Endothelial cell of umbilical vein (primary cell): ENCODE data around the gene IST1. TPM values are rescaled to one million over a fixed set of nuclear protein-coding genes. Genes with fewer than 3 reads are reported as not detected.

ENCODE experiments used
- BruUV-seq: library from RNA; stranded (reverse); fragments of 400-500 nt; replicated peaks from 2 replicates; lab custom pipeline; 2021; lab: Mats Ljungman, UMichigan
- CTCF ChIA-PET: fragments of 300-600, 350-600 bp; sonication (Branson Sonifier 250); formaldehyde crosslinking; loops from one replicate; lab custom pipeline; 2021; ENCODE audit warnings: antibody characterized with exemption, inconsistent platforms; lab: Charles Lee
- POLR2A ChIA-PET: fragments of 300-600, 350-600 bp; sonication (Branson Sonifier 250); formaldehyde crosslinking; loops from one replicate; lab custom pipeline; 2021; ENCODE audit warnings: antibody characterized with exemption, inconsistent platforms; lab: Charles Lee
- DNase-seq: peaks from one replicate; pipeline ENCODE4 v3.0.0-alpha.2; 2011; ENCODE audit warnings: low read depth, low spot score
- FAIRE-seq: peaks from 2 replicates; lab custom pipeline; 2011; peaks lifted over from hg19 to GRCh38; lab: Jason Lieb, UNC
- H2AFZ ChIP-seq: 2 replicates; pipeline ENCODE4 v1.6.0; 2012; ENCODE audit warnings: low read depth, low read length, control low read depth, inconsistent platforms
- H3K27ac ChIP-seq: 2 replicates; pipeline ENCODE4 v1.5.1; 2011; ENCODE audit warnings: low read depth, mild to moderate bottlenecking, control low read depth, low read length, moderate library complexity; ENCODE audit not compliant: insufficient read depth
- H3K27me3 ChIP-seq, 2 experiments: 2 replicates each; pipeline versions ENCODE4 v1.6.0 to v1.6.1; 2011; ENCODE audit warnings: low read length in 2 of 2, mixed read lengths in 1 of 2; ENCODE audit not compliant: control insufficient read depth in 2 of 2, insufficient read depth in 2 of 2
- H3K36me3 ChIP-seq, 2 experiments: 2 replicates in 1 of 2; 3 replicates in 1 of 2; pipeline ENCODE4 v1.5.1; 2011; ENCODE audit warnings: low read length in 2 of 2, mild to moderate bottlenecking in 1 of 2, moderate library complexity in 1 of 2; ENCODE audit not compliant: control insufficient read depth in 2 of 2, insufficient read depth in 2 of 2; ENCODE audit errors: extremely low read depth in 1 of 2
- H3K4me1 ChIP-seq: 3 replicates; pipeline ENCODE4 v1.5.1; 2011; ENCODE audit warnings: mild to moderate bottlenecking, low read length; ENCODE audit not compliant: control insufficient read depth, insufficient read depth; ENCODE audit errors: extremely low read depth
- H3K4me2 ChIP-seq: 2 replicates; pipeline ENCODE4 v1.6.1; 2011; ENCODE audit warnings: low read length, control low read depth, mixed read lengths; ENCODE audit not compliant: insufficient read depth
- H3K4me3 ChIP-seq, 3 experiments: fragments of 200-600 bp in 1 of 3; sonication (generic), shearing (Covaris generic) in 1 of 3; replicated peaks in 1 of 3; 2 replicates each; pipeline ENCODE4 v1.5.1; 2011 to 2016; ENCODE audit warnings: control low read depth in 3 of 3, low read length in 3 of 3, mild to moderate bottlenecking in 2 of 3, inconsistent platforms in 1 of 3, low read depth in 1 of 3, moderate library complexity in 1 of 3; ENCODE audit not compliant: insufficient read depth in 1 of 3
- H3K79me2 ChIP-seq: 2 replicates; pipeline ENCODE4 v1.6.0; 2012; ENCODE audit warnings: low read length, inconsistent platforms; ENCODE audit not compliant: control insufficient read depth, insufficient read depth
- H3K9ac ChIP-seq: replicated peaks from 2 replicates; pipeline ENCODE3; 2011; ENCODE audit warnings: low read length, control low read depth; ENCODE audit not compliant: insufficient read depth; ENCODE audit errors: extremely low read depth
- H3K9me1 ChIP-seq: replicated peaks from 3 replicates; pipeline ENCODE4 v1.6.0; 2011; ENCODE audit warnings: mild to moderate bottlenecking, low read length; ENCODE audit not compliant: control insufficient read depth, insufficient read depth; ENCODE audit errors: extremely low read depth
- H3K9me3 ChIP-seq: replicated peaks from 2 replicates; pipeline ENCODE4 v1.5.1; 2012; ENCODE audit warnings: low read length, inconsistent platforms; ENCODE audit not compliant: control insufficient read depth, insufficient read depth
- H4K20me1 ChIP-seq: replicated peaks from 2 replicates; pipeline ENCODE3; 2011; ENCODE audit warnings: mild to moderate bottlenecking, low read length; ENCODE audit not compliant: control insufficient read depth, insufficient read depth; ENCODE audit errors: extremely low read depth
- EZH2 ChIP-seq: IDR thresholded peaks from 2 replicates; pipeline ENCODE4 v1.6.1; 2012; ENCODE audit warnings: borderline replicate concordance, low read depth, mild to moderate bottlenecking, moderate library complexity, low read length, inconsistent platforms; ENCODE audit not compliant: severe bottlenecking
- FOS ChIP-seq: IDR thresholded peaks from 2 replicates; pipeline ENCODE4 v1.6.1; 2011; ENCODE audit warnings: mild to moderate bottlenecking, low read length, moderate library complexity, borderline replicate concordance; ENCODE audit not compliant: insufficient read depth
- GATA2 ChIP-seq: IDR thresholded peaks from 2 replicates; pipeline ENCODE4 v1.7.0; 2011; ENCODE audit warnings: low read depth, mild to moderate bottlenecking, moderate library complexity, mixed read lengths, low read length; ENCODE audit not compliant: insufficient read length, insufficient read depth
- JUN ChIP-seq: IDR thresholded peaks from 2 replicates; pipeline ENCODE4 v1.6.1; 2011; ENCODE audit warnings: borderline replicate concordance, low read depth; ENCODE audit not compliant: insufficient read length, insufficient read depth
- MYC ChIP-seq: IDR thresholded peaks from one replicate; pipeline ENCODE4 v1.6.1; 2011; ENCODE audit warnings: mild to moderate bottlenecking, low read depth, low read length
- POLR2A ChIP-seq: IDR thresholded peaks from 2 replicates; pipeline ENCODE4 v1.6.1; 2012; ENCODE audit warnings: low read depth, mild to moderate bottlenecking, control low read depth, low read length
- POLR2AphosphoS5 ChIP-seq: IDR thresholded peaks from 2 replicates; pipeline ENCODE4 v1.6.1; 2012; ENCODE audit warnings: low read depth, mild to moderate bottlenecking, control low read depth, low read length, moderate library complexity; ENCODE audit not compliant: insufficient read depth
- dilution Hi-C: fragments of 300-500 bp; cut with MboI; formaldehyde crosslinking; loops from one replicate; pipeline ENCODE4 v1.15.0; 2019; ENCODE audit warnings: low sequenced_read_pairs; ENCODE audit not compliant: extremely low pct_ligation_motif_present
- intact Hi-C: fragments of 100-400 bp; cut with micrococcal nuclease; formaldehyde crosslinking; loops from one replicate; pipeline ENCODE4 v1.10.0; 2022
- polyA plus RNA-seq, 4 experiments: library from polyadenylated mRNA; depleted of rRNA in 3 of 4; stranded (reverse) in 3 of 4; unstranded in 1 of 4; fragments of >200 nt; gene quantifications; 2 replicates each; pipeline versions ENCODE4 v1.2.1 to v1.2.3, GENCODE V29; 2011 to 2012; ENCODE audit warnings: missing spikeins in 1 of 4
- total RNA-seq: library from RNA; stranded (reverse); gene quantifications from 2 replicates; pipeline ENCODE4 v1.2.3, GENCODE V29; 2021
- TF ChIP-seq, protein P1 (sequence below), 2 donors: IDR thresholded peaks; 1 replicate in 1 of 2; 2 replicates in 1 of 2; pipeline ENCODE4 v1.5.1; 2011; ENCODE audit warnings: low read length in 2 of 2, mild to moderate bottlenecking in 2 of 2, moderate library complexity in 2 of 2, control low read depth in 1 of 2, inconsistent platforms in 1 of 2, low read depth in 1 of 2; ENCODE audit not compliant: insufficient read depth in 1 of 2; ENCODE audit errors: extremely low read depth in 1 of 2
- TF ChIP-seq, protein P2 (sequence below): IDR thresholded peaks from 2 replicates; pipeline ENCODE4 v1.6.1; 2011; ENCODE audit not compliant: insufficient read depth, insufficient read length

The IST1 gene
- total and polyA plus RNA-seq, 2 donors (not counting 3 experiments of a cell fraction or from before 2014, with no cell fraction given): 145 to 165 TPM

GRCh38 chr16:71853413-71853812 is 41.9 kb upstream of the IST1 start:
- POLR2A ChIA-PET: no interaction called here
- dilution Hi-C loops: no loop called here

GRCh38 chr16:71854369-71854948 is 40.9 kb upstream of the IST1 start:
- DNase-seq (no peak), FAIRE-seq (no peak)
- Histone ChIP-seq H3K4me2 (no peak overlapping the region), H3K27ac (no peak overlapping the region), H3K79me2 (peaks cover 12% of the 10 kb centered on the region), H3K9me1 (no peaks in the 10 kb centered on the region), H3K36me3 (peaks cover 15 to 24% of the 10 kb centered on the region in 2 experiments), H3K4me1 (no peaks in the 10 kb centered on the region), H2AFZ (no peak overlapping the region), H3K9ac (no peak overlapping the region), H3K27me3 (no peaks in the 10 kb centered on the region), H4K20me1 (no peaks in the 10 kb centered on the region), H3K4me3 (no peak overlapping the region), H3K9me3 (no peaks in the 10 kb centered on the region)
- TF ChIP-seq GATA2 (no peak), FOS (no peak), MYC (no peak), POLR2A (no peak), JUN (no peak), EZH2 (no peak), POLR2AphosphoS5 (no peak)
- TF ChIP-seq, protein P1, sequence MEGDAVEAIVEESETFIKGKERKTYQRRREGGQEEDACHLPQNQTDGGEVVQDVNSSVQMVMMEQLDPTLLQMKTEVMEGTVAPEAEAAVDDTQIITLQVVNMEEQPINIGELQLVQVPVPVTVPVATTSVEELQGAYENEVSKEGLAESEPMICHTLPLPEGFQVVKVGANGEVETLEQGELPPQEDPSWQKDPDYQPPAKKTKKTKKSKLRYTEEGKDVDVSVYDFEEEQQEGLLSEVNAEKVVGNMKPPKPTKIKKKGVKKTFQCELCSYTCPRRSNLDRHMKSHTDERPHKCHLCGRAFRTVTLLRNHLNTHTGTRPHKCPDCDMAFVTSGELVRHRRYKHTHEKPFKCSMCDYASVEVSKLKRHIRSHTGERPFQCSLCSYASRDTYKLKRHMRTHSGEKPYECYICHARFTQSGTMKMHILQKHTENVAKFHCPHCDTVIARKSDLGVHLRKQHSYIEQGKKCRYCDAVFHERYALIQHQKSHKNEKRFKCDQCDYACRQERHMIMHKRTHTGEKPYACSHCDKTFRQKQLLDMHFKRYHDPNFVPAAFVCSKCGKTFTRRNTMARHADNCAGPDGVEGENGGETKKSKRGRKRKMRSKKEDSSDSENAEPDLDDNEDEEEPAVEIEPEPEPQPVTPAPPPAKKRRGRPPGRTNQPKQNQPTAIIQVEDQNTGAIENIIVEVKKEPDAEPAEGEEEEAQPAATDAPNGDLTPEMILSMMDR (IDR thresholded peaks at IDR 0.05; ENCODE audit: extremely low read depth in 1 of 2, insufficient read depth in 1 of 2, low read depth in 1 of 2, low read length in 2 of 2): no peak
- TF ChIP-seq, protein P2, sequence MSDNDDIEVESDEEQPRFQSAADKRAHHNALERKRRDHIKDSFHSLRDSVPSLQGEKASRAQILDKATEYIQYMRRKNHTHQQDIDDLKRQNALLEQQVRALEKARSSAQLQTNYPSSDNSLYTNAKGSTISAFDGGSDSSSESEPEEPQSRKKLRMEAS: no peak
- no TSS peak for BruUV-seq
- dilution Hi-C loops (no loop called here), intact Hi-C loops (no loop called here)
- CTCF ChIA-PET: interaction anchor here (1.8 kb wide), 1 partner anchor 107 kb away, joined by 4 read pairs; no protein-coding TSS in a partner anchor
- POLR2A ChIA-PET: no interaction called here

More at GRCh38 chr16:71853413-71853812, 41.9 kb upstream of the IST1 start:
- Histone ChIP-seq H3K36me3 (peaks cover 15 to 28% of the 10 kb centered on the region in 2 experiments), H3K4me3 (no peak overlapping the region), H3K9me3 (no peaks in the 10 kb centered on the region), H3K9me1 (no peaks in the 10 kb centered on the region), H3K27me3 (no peaks in the 10 kb centered on the region), H3K27ac (no peak overlapping the region), H4K20me1 (no peaks in the 10 kb centered on the region), H3K79me2 (peaks cover 12% of the 10 kb centered on the region), H3K9ac (no peak overlapping the region), H3K4me2 (no peak overlapping the region), H2AFZ (no peak overlapping the region), H3K4me1 (no peaks in the 10 kb centered on the region)
- FAIRE-seq (no peak), DNase-seq (no peak)
- TF ChIP-seq POLR2AphosphoS5 (no peak), MYC (no peak), FOS (no peak), JUN (no peak)
- CTCF ChIA-PET: interaction anchor here (1.8 to 2.4 kb wide), 2 partner anchors 30 to 108 kb away, joined by 4 to 11 read pairs; partner anchors contain the start of gene ZNF821
- intact Hi-C loops: no loop called here
- BruUV-seq: no TSS peak
